Measurements from ENCODE around the gene SGPP2.
"Not testable (repeated sequence)": the region's sequence is repeated elsewhere in the genome, so short reads cannot be mapped to it uniquely, and the experiment has no call there.

Gene SGPP2

DNA sequence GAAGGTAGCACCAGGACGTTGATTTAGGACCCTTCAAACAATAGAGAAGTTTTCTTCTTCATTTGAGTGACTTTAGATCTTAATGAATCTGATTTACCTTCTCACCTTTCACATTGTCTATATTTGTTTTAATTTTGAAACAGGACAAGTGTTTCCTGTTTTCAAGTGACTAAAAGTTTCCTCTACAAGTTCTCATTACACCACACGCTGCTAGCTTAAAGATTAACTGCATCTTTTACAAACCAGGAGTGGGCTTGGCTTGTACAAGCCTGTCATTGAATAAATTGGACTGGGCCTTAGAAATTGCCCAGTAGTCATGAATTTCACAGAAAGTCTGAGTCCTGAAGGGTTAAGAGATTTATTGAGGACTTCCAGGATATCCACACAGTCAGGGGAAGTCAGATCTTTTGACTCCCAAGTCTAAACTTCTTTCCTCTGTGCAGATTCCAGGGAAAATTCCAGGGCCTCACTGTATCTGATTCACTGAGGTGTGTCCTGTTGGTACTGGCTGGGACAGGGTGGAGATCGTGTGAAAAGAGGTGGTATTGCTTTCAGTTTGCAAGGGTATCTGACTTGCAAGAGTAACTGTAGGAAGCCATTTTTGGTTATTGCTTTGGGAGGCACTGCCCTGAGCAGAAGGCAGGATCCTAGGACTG is 3.4 kb downstream of the SGPP2 start:
- no peak for DNase-seq

DNA sequence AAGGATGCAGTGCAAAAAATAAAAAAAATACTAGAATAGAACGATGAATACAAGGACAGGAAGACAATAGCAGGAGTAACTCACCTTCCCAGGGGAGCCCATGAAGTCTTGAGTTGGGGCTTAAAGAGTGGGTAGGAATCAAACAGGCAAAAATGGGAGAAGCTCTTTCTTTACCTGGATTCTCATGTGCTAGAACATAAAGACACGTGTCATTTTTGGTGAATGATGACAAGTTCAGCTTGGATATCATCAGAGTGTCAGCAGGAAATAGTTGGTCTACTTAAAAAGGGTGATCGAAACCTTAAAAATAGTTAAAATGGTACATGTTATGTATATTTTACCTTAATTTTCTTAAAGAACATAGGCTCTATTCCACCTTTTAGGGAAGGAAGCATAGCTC is 5.7 kb downstream of the SGPP2 start:
- DNase-seq, result no peak

DNA sequence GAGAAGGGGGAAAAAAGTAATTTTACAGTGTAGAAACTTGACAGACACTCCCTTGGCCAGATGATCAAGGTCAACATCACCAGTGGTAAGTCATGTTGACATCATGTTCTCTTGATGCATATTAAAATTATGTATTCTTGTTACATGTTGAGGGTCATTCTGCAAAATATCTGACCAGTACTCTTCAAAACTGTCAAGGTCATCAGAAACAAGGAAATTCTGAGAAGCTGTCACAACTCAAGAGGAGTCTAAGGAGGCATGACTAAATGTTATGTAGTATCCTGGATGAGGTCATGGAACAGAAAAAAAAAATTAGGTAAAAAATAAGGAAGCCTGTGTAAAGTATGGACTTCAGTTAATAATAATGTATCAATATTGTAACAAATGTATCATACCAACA is 6.3 kb downstream of the SGPP2 start:
- no peak for DNase-seq

DNA sequence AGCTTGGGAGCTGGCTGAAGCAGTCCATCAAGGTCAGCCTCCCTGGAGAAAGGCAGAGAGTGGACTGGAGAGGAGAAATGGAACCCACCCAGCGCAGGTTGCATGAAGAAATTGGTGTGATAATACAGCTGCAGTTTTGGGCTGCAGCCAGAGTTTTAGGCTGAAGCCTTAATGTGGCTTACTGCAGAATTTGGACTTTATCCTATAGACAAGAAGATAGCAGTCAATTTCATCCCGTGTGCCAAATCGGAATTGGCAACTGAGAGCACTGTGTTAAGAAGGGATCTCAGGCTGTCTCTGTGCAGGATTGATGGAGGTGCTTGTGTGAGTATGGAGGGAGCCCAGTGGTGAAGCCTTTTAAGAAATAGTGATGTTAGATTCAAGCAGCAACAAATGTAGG is 7.5 kb downstream of the SGPP2 start:
- DNase-seq, result no peak

DNA sequence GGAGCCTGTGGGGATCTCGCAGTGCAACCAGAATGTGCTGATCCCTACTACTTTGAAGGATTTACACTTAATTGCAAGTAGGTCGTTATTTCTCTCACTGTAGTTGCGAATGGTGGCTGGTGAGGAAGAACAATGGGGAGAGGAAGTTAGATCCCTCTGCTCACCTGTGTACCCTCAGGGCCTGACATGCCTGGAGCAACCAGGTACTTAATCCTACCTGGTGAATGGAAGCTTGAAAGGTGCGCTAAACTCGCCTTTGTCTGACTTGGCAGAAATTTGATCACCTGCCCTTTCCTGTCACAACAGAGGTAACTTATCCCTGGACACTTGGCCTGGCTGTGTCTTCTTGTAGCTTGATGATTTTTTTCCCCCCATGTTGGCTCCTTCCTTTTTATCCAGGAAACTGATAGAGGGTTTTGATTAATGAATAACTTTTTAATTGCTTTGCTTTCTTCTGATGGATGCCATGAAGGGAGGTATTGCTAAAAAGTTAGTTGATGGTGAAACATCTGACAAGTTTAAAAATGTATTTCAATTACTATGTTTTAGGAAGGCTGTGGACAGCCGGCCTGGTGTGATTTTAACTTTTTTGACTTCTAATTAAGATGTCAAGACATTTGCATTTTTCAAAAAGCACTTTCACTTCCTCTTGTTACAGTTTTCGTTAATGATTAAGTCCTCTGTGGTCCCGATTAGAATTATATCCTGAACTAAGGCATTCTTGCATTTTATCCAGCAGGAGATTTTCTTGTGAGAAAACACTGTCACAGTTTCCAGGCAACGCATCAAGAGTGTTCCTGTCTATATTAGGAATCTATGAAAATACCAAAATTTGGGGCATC is 9.2 kb downstream of the SGPP2 start:
- DNase-seq, result peak; percentile 44

DNA sequence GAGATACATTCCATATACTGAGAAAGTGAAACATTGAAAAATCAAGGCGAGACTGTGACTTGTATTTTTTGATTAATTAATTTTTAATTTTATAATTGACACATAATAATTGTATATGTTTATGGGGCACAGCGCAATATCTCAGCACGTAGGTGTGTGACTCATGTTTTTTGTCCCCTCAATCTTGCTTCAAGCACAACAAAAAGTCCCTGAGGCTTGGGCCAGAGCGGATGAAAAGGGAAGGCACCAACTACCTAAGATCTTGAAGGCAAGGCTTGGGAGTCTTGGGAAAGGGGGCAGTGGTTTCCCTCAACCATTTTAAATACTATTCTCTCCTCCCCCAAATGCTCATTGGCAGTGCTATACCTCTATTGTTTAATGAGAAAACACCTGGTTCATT is 9.9 kb downstream of the SGPP2 start:
- no peak for DNase-seq

DNA sequence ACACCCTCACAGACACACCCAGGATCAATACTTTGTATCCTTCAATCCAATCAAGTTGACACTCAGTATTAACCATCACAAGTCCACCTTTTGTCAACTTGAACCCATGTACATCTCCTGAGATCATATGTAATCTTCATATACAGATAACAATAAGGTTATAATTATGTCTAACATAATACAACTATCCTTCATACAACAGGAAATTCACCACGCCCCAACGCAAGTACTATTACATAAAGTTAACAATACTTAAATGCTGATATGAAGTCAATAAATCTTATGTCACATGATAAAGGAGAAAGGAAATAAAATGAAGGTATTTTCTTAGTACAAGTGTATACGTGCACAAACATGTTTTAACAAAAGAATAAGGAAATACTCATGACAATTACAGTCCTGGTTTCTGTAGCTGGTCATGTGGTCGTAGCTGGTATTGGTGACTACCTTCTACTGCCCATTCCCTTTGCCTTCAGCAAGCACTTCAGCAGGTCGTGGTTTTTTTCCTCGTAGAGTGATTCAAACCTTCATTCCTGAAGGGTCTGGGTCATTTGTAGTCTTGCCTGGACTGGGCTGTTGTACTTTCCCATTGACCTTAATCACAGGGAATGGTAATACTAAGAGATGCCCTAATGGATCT is 11.2 kb downstream of the SGPP2 start:
- not testable (repeated sequence) for DNase-seq

DNA sequence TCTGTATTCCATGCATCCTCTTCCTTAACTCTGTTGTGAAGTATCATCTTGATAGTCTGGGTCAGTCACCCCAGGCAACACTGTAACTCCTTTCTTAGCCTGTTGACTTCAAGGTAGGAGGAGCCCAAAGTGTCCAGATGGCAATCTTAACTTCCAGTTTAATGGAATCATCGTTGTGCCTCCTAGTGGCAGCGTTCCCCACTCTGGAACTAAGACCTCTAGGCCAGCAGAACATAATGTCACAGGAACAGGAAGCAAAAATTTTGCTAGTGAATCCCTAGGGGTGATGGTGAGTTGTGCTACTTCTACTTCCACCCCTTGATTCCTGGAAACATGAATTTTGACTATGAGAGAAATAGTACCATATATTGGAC is 11.7 kb downstream of the SGPP2 start:
- DNase-seq, result no peak

DNA sequence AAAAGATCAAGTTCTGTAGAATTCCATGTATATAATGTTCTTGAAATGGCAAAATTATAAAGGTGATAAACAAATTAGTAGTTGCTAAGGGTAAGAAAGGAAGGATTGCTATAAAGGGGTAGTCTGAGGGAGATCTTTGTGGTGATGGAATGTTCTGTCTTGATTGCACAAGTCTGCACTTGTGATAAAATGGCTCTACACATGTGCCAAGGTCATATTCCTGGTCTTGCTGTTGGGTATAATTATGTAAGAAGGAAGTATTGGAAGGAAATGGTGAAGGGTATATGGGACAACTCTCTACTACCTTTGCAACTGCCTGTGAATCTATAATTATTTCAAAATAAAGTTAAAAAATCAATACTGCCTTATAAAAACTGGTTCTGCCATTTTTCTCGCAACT is 15.3 kb downstream of the SGPP2 start:
- DNase-seq, result no peak

DNA sequence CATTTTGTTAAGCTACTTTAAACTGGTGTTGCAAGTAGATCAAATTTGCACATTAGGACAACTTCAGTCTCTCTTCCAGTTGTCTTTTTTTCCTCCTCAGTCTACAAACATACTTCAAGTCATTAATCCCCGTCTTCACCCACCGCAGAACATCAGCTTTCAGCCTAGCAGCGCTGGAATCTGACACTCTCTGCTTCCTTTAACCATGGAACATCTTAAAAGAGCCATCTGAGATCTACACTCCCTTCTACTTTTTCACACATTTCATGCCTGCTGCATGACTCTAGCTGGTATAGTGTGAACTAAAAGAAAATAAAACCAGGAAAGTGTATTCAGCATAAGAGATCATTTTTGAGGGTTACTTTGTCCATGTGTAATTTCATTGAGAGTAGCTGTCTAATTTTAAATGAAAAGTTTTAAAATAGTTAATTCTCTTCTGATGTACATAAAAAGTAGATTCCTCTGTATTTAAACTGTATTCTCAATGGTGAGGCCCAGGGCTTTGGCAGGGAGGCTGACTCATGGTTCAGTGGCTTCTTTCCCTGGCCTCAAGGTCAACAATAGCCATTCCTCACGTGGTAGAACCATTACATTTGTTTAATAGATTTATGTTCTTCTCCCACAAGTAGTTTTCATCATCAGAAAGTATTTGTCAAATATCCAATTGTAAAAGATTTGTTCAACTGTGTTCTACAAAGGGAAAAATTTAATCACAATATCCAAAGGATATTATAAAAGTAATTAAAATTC is 16.5 kb downstream of the SGPP2 start:
- DNase-seq, result no peak

DNA sequence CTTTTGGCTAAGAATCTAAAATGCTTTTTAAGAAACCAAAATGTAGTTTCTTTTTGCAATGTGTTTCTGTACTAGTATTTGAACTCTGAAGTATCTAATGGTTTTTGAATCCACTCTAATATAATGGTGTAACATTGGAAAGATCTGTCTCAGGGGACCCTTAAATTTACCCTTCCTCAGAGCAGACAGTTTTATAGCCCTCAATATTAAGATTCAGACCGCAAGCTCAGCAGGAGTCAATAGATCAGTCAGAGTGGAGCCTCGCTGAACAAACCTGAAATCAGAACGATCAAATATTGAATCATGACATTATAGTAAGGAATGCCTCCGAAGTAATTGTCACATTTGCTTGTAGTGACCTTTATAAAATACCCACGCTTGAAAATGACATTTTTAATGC is 18.3 kb downstream of the SGPP2 start:
- no peak for DNase-seq

DNA sequence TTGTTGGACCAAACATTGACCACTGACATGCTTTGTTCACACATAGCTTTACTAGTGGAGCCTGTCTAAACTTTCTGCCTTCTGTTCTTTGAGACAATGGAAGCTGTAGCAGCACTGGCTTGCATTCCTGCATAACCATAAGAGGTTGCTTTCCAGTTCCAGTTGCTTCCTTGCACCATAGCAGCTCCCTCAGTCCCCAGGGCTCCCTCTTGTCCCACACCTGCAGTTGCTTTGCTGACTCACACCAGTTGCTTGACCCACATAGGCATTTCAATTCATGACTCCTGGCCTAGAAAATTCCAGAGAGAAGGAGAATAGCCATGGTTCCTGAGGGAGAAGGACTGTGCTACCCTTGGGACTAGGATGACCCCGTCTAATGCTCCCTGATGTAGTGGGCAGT is 20.9 kb downstream of the SGPP2 start:
- DNase-seq, result no peak

DNA sequence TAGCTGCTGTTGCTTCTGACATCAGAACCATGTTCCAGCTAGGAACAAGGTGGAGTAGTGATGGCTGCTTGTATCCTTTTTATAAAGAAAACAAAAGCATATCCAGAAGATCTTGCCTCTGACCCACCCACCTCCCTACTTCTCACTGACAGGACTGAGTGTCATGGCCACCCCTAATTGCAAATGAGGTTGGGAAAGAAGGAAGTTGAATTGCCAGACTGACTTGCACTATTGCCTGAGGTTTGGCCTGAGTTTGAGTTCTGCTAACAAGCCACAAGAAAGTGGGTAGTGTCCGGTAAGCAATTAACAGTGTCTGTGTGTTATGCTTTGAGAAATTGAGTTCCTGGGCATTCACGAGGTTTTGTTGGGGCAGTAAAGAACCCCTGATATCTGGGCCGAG is 22.8 kb downstream of the SGPP2 start:
- no peak for DNase-seq

DNA sequence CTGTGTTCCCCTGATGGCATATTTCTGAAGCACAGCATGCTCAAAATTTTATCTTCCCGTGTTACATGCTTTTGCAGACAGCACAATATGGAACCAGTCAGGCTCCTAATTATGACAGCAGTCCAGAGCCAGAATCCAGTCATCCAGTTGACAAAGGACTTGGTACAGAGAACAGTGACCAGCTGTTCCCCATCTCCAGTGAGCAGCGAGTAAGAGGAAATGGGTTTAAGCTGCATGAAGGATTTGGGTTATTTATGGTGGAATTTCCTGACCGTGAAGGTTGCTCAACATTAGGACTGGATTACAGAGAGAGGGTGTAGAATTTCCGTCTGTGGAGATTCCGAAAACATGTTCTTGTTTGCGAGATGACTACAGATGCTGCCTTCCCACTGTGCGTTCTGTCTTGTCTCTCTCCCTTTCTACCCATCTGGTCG is 24.4 kb downstream of the SGPP2 start:
- no peak for DNase-seq

DNA sequence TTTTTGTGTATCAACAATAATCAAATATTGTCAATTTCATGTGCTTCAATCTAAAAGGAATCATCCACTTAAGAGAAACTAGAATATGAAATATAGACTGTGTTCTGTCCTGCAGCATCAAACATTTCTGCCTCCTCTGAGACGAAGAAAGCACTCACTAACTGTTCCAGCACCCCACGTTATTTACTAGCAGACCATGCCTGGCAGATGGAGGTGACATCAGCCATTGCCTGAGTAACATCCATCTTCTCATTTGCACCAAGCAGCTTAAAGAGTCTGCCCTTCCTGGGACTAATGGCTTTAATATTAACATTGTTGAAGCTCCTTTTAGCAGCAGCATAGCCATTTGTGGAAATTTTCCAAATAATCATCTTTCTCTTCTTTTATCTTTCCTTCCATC is 25.7 kb downstream of the SGPP2 start:
- no peak for DNase-seq

DNA sequence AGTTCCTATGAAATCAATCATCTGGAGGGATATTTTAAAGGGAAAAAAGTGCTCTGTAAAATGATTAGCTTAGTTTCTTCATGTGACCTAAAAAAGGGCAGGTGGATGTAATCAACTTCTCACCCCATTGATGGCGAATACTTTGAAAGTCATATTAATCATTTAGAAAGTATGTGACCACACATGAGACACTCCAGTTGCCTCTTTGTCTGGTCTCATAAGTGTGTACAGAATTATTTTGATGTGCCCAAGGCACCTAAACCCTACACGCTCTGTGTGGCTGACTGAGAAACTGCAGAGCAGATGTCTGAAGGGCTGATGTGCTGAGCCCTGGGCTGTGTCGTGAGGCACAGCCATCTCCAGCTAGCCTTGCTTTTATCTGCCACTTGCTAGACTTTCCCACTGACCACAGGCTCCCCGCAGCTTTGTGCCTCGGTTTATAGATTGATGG is 26.9 kb downstream of the SGPP2 start:
- no peak for DNase-seq

DNA sequence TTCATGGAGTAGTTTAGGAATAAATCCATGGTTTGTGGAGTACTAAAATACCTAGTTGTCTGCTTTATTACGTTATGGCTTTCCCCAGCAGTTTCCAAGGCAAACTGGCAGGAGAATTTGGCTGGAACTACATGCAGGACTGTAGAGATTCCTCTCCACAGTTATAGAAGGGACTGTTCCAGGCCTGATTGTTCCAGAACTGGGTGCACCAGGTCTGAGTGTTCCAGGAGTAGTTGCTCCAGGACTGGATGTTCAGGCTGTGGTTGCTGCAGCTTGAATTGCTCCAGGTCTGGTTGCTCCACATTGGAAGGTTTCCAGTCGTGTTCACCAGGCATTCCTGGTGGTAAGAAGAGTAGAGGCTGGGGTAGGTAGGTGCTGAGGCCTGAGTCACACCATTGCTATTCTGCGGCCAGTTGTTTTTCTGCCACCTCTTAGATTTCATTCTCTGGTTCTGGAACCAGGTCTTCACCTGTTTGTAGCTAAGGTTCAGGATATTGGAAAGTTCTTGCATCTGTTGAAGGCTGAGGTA is 28.1 kb downstream of the SGPP2 start:
- DNase-seq, result no peak

DNA sequence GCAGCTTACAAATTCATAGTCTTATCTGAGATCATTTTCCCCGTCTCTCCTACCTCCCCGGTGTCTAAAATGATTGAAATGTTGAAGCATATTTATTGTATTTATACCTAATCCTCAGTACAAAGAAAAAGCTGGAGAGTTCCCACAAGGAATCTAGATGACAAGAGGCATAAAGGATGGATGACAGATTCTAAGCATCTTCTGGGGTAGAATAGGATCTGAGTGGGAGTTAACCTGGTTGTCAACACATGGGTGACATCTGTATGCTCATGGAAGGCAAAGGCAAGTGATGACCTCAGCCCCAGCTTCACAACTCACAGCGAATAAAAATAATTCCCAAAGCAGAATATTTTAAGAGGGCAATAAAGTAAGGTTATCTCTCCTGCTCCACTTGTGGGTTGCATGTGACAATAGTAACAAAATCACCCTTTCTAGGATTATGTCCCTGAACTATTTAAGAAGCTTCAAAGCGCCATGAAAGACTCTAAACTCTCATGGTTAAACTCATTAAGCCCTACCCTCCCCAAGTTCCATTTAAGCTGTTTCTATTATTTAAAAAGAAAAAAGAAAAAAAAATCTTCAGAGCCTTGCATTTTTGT is 32.2 kb downstream of the SGPP2 start:
- no peak for DNase-seq

DNA sequence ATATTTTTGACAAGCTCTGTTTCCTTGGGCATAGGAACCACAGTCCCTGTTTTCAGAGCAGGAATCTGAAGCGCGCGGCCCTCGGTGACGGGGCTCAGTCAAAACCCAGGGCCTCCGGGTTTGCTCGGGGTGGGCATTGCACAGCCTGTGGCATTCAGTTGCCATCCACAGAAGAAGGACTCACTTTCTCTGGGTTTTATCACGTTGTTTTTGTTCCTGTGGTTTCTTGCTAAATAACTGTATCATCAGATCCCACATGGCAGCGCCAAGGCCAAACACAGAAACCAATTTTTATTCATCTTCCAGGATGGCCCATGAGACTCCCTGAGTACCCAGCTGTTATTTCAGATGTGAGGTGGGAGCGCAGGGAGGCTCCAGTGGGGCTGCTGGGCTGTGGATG is 35.6 kb downstream of the SGPP2 start:
- no peak for DNase-seq

DNA sequence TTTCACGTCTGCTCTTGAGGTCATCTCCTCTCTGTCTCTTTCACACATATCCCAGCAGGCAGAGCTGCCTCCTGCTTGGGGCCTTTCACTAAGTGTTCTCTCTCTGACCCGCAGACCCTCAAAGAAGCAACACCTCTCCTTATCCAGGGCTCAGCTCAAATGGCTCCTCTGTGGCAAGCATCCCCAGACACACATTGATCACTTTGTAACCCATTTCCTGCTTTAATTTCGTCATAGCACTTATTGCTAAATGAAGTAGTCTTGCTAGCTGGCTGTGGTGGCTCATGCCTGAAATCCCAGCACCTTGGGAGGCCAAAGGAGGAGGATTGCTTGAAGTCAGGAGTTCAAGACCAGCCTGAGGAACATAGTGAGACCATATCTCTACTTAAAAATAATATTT is 41.4 kb downstream of the SGPP2 start:
- DNase-seq, result no peak

DNA sequence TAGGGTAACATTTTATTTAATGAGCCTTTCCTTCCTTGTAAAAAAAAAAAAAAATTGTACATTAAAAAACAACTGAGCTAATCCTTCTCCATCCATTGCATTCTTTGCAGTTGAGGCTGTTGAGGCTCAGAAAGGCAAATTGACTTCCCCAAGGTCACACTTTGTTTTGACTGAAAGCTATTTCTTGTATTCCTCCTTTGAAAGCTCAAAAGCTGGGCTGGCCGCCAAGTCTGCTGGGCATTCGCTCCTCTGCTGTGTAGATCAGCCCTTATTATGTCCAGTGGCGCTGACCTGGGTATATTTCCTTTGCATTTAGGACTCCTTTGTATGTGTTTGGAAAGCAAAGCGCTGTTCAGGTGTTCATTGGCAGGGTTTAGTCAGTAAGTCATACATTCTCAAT is 44.0 kb downstream of the SGPP2 start:
- DNase-seq, result no peak

DNA sequence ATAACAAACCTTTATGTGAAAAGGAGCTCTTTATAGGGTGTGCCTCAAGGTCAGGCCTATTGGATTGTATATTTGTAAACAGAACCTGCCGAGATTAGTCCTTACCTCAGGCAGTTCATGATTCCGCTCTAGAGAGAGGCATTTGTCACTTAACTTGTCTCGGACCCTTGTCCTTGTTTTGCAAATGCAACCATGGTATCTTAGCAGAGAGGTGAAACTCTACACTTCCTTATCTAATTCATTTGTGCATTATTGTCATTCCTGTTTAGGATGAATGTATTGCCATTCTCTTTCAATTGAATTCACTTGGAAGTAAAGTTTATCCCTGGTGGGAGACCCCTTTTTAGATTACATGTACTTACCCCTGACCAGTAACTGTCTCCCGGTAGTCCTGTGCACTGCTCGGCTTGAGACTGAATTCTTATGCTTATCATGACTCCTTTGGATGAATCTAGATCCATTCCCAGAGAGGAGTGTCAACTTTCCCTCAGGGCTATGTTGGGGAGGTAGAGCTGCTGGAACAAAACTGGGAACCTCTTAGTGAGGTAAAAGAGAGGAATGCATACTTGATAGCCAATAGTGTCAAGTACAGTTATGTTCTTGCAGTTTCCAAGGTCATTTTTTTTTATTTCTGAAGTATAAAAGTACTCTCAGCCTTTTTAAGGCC is 46.6 kb downstream of the SGPP2 start:
- DNase-seq, result no peak

Measured in NCI-H748 treated with DMSO at 0.1 percent for 48 hours (cell line).